Right hindlimb (tissue), 1 donor: ENCODE measurements around the gene CRADD.
A peak's percentile ranks its signal among the peaks of the same experiment; 100 is the strongest.
"Not testable (repeated sequence)": the region's sequence is repeated elsewhere in the genome, so short reads cannot be mapped to it uniquely, and the experiment has no call there.

Experiments
- DNase-seq: peaks from one replicate; pipeline ENCODE4 v3.0.0-alpha.2; 2018

Gene CRADD

DNA sequence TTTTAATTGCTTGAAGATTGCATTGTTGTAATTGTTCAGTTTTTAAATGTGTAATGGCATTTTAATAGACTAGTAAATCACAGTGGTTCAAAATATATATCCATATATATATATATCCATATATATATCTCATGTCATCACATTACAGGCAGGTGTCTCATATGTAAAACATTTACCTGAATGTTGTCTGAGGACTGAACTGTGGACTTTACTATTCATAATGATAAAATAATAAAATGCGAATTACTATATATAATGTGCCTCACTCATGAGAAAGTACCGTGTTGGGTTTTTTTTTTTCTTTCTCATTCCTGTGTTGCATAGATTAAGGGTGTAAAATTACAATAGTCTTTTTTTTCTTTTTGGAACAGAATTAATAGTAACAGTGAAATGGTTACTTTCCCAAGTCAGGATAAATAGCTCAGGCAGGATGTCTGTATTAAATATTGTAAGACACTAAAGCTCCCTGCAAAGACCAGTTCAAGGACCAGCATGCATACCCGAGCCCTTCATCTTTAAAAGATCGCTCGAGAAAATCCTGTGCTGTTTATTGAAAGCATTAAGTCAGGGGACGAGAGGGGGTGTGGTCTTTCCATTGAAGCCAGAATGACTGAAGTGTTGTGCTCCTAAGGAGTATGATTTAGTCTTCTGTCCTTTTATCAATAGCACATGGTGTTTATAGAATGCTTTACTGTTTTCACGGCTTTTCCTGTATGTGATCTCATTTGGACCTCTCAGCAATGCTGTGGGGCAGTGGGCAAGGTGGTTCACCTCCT, 173.5 kb downstream of the CRADD start:
- no peak for DNase-seq

DNA sequence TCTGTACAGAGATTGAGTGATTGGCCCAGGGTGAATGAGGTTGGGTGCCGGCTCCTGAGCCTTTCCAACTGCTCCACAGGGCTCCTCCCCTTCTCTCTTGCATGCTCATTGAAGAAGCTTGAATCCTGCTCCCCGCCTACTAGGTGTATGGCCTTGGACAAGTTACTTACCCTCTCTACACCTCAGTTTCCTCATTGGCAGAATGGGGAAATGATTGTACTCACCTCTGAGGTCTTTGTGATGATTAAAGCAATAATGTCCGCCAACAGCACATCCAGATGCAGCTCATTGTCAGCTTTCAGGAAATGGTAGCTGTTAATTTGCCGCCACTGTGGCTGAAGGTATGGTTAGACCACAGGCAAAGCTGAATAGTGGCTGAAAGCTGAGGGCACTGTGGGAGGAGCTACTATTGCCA, 174.1 kb downstream of the CRADD start:
- DNase-seq: no peak

DNA sequence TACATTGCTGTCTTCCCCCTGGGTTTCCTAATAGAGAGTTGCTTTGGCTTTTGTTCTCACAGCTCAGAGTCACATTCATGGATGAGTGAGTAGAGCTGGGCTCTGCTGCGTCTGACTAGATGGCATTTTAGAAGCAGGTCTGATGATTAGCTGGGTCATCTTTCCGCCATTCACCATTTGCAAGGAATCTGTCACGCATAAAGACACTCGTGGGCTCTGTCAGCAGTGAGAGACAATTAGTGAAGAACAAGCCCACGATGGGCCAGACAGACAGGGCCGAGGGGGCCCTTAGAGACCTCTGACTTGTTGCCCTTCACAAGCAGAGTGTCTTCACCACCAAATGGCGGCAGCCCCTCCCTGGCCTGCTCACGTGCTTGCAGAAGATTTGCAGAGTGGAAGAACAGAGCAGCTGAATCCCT, 175.0 kb downstream of the CRADD start:
- DNase-seq: no peak

DNA sequence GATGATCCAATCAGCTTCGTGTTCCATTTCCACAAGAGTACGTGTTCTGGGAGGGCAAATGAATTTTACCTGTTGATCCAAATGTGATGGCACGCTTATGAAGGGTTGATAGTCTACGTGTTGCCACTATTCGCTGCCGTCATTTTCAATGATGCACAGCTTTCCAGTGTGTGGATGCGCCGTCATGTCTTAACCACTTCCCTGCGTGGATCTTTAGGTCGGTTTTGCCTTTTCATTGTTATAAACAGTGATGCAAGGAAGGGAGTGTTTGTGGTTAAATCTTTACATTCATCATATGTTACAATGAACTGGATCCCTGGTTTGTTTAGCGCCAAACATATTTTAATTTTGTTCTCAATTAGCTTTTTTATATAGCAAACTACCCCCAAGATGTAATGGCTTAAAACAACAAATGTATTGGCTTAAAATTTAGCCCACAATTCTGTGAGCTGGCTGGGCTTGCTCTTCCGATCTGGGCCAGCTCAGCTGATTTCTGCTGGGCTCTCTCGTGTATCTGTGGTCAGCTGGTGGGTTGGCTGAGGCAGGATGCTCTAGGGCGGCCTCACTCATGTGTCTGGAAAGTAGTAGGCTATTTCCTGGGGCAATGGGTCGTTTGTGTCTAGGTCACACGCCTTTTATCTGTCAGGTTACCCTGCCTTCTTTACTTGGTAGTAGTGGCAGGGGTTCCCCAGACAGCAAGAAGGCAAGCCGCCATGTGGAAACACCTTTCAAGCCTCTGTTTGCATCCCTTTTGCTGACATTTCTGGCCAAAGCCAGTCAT, 176.7 kb downstream of the CRADD start:
- no peak for DNase-seq

DNA sequence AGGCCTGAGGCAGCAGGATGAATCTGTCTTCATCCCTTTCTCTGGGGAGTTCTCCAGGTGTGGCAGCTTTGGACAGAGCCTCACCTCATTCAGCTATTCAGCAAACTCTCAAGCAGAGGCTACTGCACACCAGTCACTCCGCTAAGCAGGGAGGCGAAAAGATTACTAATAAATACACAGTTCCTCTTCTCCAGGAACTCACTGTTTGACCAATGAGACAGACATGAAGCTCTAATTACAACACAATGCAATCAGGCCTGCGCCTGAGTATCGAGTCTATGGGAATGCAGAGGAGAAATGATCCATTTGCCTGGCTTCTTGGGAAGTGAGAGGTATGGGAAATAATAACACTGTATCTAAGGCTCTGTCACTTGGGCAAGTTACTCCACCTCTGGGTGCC, 178.1 kb downstream of the CRADD start:
- no peak for DNase-seq

DNA sequence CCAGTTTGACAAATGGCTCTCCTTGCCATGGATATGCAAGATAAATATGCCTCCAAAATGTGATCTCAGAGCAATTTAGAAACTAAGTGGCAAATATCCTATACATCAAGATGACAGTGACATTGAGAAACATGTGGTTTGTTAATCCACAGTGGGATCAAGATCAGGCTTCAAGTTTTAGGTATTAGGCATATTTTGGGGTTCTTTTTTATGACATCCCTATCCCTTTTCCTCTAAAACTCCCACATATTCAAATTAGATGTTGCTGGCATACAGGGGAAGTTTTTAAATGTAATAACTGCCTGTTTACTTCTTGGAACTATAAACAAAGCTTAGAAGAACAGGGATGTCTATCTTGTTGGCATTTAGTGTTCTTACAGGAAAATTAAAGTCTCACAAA, 179.4 kb downstream of the CRADD start:
- no peak for DNase-seq

DNA sequence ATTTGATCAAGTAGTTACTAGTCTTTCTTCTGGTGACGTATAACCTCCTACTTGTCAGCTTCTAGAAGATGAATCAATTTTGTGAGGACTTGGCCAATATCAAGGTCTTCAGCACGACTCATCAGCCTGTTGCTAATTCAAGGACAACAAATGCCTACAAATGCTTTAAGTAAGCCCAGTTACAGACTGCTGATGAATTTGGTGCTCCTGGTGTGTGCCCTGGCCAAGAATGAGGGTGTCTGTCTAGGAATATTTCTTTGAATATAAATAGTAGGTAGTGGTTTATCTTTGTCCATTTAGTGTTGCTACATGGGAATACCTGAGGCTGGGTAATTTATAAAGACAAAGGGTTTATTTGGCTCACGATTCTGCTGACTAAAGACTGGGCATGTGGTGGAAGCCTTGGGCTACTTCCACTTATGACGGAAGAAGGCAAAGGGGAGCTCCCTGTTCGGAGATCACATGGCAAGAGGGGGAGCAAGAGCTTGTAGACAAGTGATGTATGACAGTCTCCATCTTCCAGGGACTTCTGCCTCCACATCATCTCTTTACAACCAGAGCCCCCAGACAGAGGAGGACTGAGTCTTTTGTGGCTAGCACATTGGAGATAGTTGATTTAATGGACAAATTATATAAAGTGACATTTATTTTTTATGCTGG, 180.2 kb downstream of the CRADD start:
- DNase-seq: no peak

DNA sequence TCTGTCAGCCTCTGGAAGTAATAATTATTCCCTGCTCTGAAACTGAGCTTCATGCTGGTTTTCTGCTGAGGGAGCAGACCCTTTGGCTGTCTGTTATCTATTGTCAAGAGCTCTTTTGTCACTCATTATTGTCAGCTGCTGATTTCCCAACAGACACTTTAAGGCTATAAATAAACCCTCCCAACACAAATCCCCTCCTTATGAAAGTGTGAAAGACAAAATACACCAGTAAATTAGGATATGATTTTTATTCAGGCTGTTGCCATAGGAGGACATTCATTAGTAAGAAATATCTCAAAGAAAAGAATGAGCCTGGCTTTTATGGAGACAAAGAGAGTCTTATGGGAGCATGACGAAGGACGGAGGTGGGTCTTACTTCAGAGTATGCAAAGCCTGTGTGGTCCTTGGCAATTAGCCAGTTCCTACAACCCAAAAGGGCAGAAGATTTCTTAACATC, 180.8 kb downstream of the CRADD start:
- no peak for DNase-seq

DNA sequence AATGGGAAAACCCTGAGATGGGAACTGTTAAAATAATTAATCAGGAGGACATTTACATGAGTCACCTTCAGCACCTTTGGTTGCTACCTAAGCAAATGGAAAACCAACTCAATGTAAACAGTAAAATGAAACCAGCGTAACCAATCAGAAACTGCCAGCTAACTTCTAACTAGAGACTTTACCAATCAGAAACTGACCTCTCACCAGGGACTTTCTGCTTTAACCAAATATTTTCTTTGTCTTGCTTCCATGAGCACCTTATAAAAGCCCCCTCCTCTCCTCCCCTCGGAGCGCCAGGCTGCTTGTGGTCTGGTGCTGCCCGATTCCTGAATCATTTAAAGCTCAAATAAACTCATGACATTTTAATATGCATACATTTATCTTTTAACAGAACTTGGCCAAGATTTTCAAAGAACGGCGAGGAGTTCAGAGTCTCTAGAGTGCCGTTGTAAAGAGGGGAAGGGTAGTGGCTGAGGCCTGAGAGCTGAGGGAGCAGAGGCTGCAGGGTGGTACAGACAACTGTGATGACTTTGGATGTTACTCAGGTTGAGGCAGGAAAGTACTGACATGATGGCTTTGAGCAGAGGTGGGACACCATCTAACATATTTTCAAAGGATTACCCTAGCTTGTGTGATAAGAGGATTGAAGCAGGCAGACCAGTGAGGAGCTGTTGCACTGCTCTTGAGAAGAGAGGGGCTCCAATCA, 183.6 kb downstream of the CRADD start:
- DNase-seq: no peak

DNA sequence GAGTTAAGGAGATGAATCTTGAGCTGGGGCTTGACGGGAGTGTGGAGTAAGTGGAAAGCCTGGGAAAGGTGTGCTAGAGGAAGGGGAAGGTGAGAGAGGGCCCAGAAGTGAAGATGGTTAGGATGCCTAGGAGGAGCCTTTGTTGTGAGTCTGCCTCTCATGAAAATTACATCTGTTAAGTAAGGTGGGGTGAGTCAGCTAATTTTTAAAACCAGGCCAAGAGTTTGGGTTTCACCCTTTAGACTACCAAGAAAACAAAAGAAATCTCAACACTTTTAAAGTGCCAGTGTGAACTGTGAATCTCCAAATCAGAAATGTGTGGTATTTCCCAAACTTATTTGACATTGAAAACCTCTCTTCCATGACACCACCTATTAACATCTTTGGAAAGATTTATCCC, 185.2 kb downstream of the CRADD start:
- DNase-seq: no peak

DNA sequence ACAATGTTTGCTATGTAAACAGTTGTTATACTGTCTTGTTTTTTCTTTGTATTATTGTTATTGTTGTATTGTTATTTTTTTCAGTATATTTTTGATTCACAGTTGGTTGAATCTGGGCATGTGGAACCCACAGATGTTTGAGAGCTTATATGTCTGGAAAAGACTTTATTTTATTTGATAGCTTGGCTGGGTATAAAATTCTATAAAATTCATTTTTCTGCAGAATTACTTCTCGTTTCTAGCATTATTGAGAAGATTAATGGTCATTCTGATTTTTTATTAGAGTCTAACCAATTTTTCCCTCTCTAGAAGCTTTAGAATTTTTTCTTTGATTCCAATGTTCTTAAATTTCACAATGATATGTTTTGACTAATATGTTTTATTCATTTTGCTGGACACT, 188.6 kb downstream of the CRADD start:
- no peak for DNase-seq

DNA sequence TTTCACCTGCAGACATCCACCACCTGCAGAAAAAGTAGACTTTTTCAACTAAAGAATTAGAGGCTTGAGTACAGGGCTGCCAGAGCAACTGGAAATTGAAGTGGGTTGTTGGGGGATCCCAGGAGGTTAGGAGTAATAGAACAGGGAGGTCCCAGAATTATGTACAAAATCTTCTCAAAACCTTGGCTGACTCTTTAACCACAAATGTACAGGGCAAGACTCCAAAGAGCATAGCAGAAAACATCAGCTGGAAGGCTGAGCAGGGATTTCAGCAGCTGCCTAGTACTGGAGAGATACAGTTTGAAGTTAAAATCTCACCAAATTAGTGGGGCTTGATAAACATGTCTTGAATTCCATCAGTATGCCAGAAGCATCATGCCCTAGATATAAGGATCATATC, 191.6 kb downstream of the CRADD start:
- peak; percentile 49 for DNase-seq

DNA sequence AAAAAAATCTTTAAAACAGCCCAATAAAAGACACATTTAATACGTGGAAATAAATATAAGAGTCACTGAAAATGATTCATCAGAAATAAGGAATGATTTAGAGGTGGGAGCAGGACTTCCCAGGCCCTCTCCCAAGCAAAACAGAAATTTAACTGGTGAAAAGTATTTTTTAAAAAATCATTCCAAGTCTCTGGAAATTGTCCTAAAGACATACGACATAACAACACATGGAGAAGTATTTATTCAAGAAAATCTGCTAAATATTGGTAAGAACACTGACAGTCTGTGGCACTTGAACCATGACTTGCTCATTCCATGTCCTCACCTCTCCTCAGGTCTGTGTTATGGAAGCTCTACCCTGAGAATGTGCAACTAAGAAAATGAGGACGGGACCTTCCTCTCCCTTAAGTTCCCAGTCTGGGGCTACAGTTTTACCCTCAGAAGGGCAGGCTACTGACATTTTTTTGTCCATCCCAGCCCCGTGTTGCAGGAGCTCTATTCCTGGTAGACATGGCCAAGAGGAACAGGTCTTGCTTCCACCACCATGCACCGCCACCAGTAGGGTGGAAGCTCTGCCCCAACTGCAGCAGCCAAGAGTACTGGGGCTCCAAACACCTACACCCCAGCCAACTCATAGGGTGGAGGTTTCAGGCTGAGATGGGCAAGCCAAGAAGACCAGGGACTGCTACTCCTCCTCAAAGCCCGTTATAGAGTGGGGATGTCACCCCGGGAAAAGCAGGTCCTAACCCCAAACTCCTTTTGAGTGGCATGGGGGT, 193.0 kb downstream of the CRADD start:
- DNase-seq: no peak

DNA sequence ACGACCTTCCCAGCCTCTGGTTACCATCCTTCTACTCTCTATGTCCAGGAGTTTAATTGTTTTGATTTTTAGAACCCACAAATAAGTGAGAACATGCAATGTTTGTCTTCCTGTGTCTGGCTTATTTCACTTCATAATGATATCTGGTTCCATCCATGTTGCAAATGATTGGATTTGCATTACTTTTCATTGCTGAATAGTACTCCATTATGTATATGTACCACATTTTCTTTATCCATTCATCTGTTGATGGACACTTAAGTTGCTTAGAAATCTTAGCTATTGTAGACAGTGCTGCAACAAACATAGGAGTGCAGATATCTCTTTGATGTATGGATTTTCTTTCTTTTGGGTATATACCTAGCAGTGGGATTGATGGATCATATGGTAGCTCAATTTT, 194.4 kb downstream of the CRADD start:
- not testable (repeated sequence) for DNase-seq

DNA sequence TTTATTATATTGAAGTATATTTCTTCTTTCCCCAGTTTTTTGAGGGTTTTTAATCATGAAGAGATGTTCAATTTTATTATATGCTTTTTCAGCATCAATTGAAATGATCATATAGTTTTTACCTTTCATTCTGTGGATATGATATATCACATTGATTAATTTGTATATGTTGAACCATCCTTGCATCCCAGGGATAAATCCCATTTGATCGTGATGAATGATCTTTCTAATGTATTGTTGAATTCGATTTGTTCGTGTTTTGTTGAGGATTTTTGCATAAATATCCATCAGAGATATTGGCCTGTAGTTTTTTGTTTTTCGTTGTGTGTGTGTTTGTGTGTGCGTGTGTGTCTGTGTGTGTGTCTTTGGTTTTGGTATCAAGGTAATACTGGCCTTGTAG, 196.4 kb downstream of the CRADD start:
- DNase-seq: no peak

DNA sequence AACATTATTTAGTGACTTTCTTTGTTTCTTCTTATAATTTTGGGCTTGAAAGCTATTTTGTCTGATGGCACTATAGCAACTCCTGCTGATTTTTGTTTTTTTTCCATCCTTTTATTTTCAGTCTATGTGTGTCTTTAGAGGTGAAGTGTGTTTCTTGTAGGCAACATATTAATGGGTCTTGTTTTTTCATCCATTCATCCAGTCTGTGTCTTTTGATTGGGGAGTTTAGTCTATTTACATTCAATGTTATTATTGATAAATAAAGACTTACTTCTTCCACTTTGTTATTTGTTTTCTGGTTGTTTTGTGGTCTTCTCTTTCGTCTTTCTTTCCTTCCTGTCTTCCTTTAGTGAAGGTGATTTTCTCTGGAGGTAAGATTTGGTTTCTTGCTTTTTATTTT, 198.0 kb downstream of the CRADD start:
- no peak for DNase-seq

DNA sequence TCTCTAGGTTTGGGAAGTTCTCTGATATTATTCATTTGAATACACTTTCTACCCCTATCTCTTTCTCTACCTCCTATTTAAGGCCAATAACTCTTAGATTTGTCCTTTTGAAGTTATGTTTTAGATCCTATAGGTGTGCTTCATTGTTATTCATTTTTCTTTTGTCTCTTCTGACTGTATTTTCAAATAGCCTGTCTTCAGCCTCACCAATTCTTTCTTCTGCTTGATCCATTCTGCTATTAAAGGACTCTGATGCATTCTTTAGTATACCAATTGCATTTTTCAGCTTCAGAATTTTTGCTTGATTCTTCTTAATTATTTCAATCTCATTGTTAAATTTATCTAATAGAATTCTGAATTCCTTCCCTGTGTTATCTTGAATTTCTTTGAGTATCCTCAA, 199.2 kb downstream of the CRADD start:
- no peak for DNase-seq

DNA sequence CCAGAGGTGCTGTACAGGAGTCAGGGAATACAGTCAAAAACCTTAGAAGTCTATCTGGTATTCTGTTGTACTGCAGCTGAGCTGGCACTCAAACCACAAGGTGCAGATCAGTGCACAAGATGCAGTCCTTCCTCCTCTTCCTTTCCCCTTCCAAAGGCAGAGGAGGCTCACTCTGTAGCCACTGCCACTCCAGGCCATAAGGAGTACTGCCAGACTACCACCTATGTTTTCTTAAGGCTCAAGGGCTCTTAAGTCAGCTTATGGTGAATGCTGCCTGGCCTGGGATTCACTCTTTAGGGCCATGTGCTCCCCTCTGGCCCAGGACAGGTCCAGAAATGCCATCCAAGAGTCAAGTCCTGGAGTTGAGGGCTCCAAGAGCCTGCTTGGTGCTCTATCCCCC, 200.3 kb downstream of the CRADD start:
- no peak for DNase-seq

DNA sequence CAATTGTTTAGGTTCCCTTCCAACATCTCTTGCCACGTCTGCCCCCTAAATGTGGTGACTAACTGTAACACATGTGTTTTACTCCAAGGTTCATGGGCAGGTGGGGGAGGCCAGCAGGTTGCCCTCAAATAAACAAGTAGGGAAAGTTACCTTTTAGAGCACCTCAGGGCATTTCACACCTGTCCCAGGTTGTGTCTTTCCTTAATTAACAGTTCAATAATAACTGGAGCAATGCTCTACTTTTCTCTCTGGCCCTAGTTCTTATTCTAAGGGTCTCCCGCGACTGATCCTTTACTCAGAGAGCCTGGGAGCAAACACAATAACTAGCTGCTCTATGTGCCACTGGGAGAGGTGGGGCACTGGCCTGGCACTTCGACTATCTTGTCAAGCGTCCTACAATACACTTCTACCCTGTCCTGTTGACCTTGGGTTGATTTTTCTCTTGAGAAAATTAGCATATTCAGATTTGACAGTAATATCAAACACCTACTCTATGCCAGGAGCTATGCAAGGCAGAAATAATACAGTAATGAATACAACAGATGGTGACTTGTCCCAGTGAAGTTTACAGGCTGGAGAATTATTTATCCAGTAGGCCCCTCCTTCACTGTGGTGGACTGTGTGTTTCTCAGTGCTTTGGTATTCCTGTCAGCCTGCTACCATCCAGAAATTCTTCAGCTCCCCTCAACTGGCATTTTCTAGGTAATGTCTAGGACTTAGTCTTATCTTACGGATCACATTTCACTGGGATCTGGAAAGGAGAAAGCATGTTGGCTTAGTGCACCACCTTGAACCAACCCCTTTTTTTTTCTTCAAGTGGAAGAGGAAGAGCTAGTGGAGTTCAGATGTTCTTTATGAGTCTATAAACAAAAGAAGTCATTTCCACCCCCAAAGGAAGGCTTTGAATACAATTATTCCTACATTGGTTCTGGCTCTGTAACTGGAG, 202.6 kb downstream of the CRADD start:
- no peak for DNase-seq

DNA sequence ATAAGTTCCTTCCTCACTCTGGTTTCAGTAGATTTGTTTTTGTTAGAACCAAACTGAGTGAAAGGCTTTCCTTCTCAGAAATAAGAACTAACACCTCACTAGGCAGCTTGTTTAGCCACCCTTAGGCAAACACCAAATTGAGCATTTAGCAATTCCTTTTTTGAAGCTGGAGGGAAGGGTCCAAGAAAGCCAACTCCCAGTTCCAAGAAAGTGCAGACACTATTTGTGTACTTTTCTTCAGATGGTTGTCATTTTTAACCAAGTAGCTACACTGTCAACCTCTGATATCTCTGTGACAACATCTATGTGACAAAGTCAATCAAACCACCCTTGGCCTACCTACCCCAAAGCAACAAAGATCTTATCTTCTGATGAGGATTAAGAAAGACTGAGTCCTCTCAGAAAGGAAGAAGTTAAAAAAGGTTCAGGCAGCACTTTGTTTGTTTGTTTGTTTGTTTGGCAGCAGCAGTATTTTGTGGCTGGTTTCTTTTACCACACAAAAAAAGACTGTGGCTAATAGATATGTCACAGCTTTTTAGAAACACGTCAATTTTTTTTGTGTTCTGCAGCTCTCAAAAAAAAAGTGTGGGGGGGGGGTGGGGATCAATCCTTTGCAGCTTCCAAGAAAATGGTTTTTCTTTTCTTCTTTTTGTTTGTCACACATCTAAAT, 203.8 kb downstream of the CRADD start:
- no peak for DNase-seq

DNA sequence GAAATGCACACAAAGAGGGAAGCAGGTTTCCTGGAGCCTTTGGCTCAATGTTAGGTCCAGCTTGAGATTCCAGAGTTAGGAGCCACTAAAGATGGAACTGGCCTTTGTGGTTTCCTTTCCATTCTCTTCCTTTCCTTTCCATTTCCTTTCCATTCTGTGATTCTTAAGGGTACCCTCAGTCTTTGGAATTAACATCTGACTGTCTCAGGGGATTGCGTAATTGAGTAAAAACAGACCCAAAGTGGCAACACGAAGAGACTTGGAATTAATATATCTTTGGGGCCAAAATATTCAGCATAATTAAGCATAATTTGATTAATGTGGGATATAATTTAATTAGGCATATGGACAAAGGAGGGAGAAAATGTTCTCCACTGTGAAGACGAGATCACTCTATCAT, 205.6 kb downstream of the CRADD start:
- no peak for DNase-seq
